GM23248 (cell line): Measurements from ENCODE around the gene POLA1. TPM values are rescaled to one million over a fixed set of nuclear protein-coding genes. Genes with fewer than 3 reads are reported as not detected.
A peak's percentile ranks its signal among the peaks of the same experiment; 100 is the strongest.

Source experiments
- DNase-seq: peaks from one replicate; pipeline ENCODE4 v3.0.0-alpha.2; 2015
- H2AFZ ChIP-seq: fragments of 200-600 bp; sonication (generic); 2 replicates; pipeline ENCODE4 v1.6.1; 2016; ENCODE audit warnings: antibody characterized with exemption
- H3F3A ChIP-seq: fragments of 200-600 bp; sonication (generic); 2 replicates; pipeline ENCODE4 v1.6.1; 2016; ENCODE audit warnings: mild to moderate bottlenecking, antibody characterized with exemption, mixed run types; ENCODE audit not compliant: insufficient read depth
- H3K27ac ChIP-seq: fragments of 200-600 bp; sonication (generic); 2 replicates; pipeline ENCODE4 v1.5.1; 2016; ENCODE audit warnings: mild to moderate bottlenecking
- H3K27me3 ChIP-seq: fragments of 200-600 bp; sonication (generic); replicated peaks from 2 replicates; pipeline ENCODE4 v1.6.1; 2016; ENCODE audit warnings: mild to moderate bottlenecking; ENCODE audit not compliant: insufficient read depth
- H3K36me3 ChIP-seq: fragments of 200-600 bp; sonication (generic); 2 replicates; pipeline ENCODE4 v1.6.1; 2016; ENCODE audit warnings: low read depth, mild to moderate bottlenecking
- H3K4me1 ChIP-seq: fragments of 200-600 bp; sonication (generic); 2 replicates; pipeline ENCODE4 v1.6.1; 2016; ENCODE audit warnings: mild to moderate bottlenecking; ENCODE audit not compliant: insufficient read depth
- H3K4me2 ChIP-seq: fragments of 200-600 bp; sonication (generic); one replicate; pipeline ENCODE4 v1.6.1; 2016; ENCODE audit warnings: mild to moderate bottlenecking; ENCODE audit not compliant: unreplicated experiment
- H3K4me3 ChIP-seq: fragments of 200-600 bp; sonication (generic); 2 replicates; pipeline ENCODE4 v1.5.1; 2016; ENCODE audit warnings: mild to moderate bottlenecking
- H3K79me2 ChIP-seq: fragments of 200-600 bp; sonication (generic); 2 replicates; pipeline ENCODE4 v1.6.1; 2016; ENCODE audit warnings: mild to moderate bottlenecking; ENCODE audit not compliant: insufficient read depth
- H3K9ac ChIP-seq: fragments of 200-600 bp; sonication (generic); 2 replicates; pipeline ENCODE4 v1.6.1; 2016; ENCODE audit warnings: mild to moderate bottlenecking
- H3K9me2 ChIP-seq: fragments of 200-600 bp; sonication (generic); 2 replicates; pipeline ENCODE4 v1.6.1; 2016; ENCODE audit warnings: mixed run types, mild to moderate bottlenecking, moderate library complexity; ENCODE audit not compliant: insufficient read depth
- H3K9me3 ChIP-seq: fragments of 200-600 bp; sonication (generic); one replicate; pipeline ENCODE4 v1.6.1; 2017; ENCODE audit warnings: low read depth
- H4K20me1 ChIP-seq: fragments of 200-600 bp; sonication (generic); 2 replicates; pipeline ENCODE4 v1.6.0; 2016; ENCODE audit not compliant: insufficient read depth
- EZH2 ChIP-seq: fragments of 200-600 bp; sonication (generic); IDR thresholded peaks from 2 replicates; pipeline ENCODE4 v1.6.1; 2018; ENCODE audit warnings: antibody characterized with exemption, mild to moderate bottlenecking; ENCODE audit not compliant: insufficient read depth, poor library complexity, severe bottlenecking
- EZH2phosphoT487 ChIP-seq: fragments of 200-600 bp; sonication (generic); IDR thresholded peaks from 2 replicates; pipeline ENCODE4 v1.6.1; 2018; ENCODE audit warnings: antibody characterized with exemption, moderate library complexity, mild to moderate bottlenecking, low read depth; ENCODE audit not compliant: insufficient read depth
- WGBS, 2 experiments: methylation state at CpG; one replicate each; pipeline ENCODE4 v1.1.6; 2015 to 2017; ENCODE audit warnings: low lambda C conversion rate in 2 of 2, low coverage in 1 of 2; ENCODE audit errors: missing lambda C conversion rate in 2 of 2; 5-methylcytosine and 5-hydroxymethylcytosine counted together
- in situ Hi-C: fragments of 300-500 bp; cut with MboI; formaldehyde crosslinking; loops from 2 replicates; pipeline ENCODE4 v1.15.0; 2020
- polyA plus RNA-seq: library from polyadenylated mRNA; unstranded; fragments of >200 nt; fragmentation: Nextera tagmentation; extraction: Ambion mirVana; gene quantifications from 2 replicates; pipeline ENCODE4 v1.2.1, GENCODE V29; 2016
- total RNA-seq: library from RNA; depleted of rRNA; stranded (reverse); fragments of >200 nt; shearing (Covaris generic); gene quantifications from 2 replicates; pipeline ENCODE4 v1.2.3, GENCODE V29; 2014

The POLA1 gene
- total and polyA plus RNA-seq, 2 experiments from 2014 or later, result 4.1 to 6.7 TPM

- H3K4me1 ChIP-seq, result no peaks in the 10 kb centered on the region
- in situ Hi-C loops, result no loop called here
- no peak for TF ChIP-seq EZH2
- no peak for TF ChIP-seq EZH2phosphoT487
- WGBS, 2 experiments, result 6% methylated on average over 19 of the region's 33 CpGs; no CpG with 5 or more reads in 1 of the 2 experiments
- no peaks in the 10 kb centered on the region for H3K36me3 ChIP-seq
- no peaks in the 10 kb centered on the region for H3K9me2 ChIP-seq
- H3K4me3 ChIP-seq, result 0 out of 2 replicates have a peak overlapping the region, but pooled peaks have one; percentile 18
- H2AFZ ChIP-seq, result no peak overlapping the region
- H3K27me3 ChIP-seq, result peaks cover 23% of the 10 kb centered on the region
- no peak for DNase-seq
- H3K79me2 ChIP-seq, result no peaks in the 10 kb centered on the region
- H3K9me3 ChIP-seq, result no peaks in the 10 kb centered on the region
- H4K20me1 ChIP-seq, result no peaks in the 10 kb centered on the region
- no peak overlapping the region for H3K4me2 ChIP-seq
- H3F3A ChIP-seq, result no peaks in the 10 kb centered on the region
- no peak overlapping the region for H3K9ac ChIP-seq
- no peak overlapping the region for H3K27ac ChIP-seq
These were observed 308.9 kb downstream of the POLA1 start for GRCh38 chrX:25002661-25003020.

GRCh38 chrX:25003066-25003849 is 309.5 kb downstream of the POLA1 start:
- in situ Hi-C loops, result no loop called here
- H3K4me3 ChIP-seq, result 0 out of 2 replicates have a peak overlapping the region, but pooled peaks have one; percentile 18
- no peak overlapping the region for H3K4me2 ChIP-seq

GRCh38 chrX:25004040-25004439 is 310.3 kb downstream of the POLA1 start:
- peaks cover 32% of the 10 kb centered on the region for H3K27me3 ChIP-seq
- no peak overlapping the region for H3K4me3 ChIP-seq
- no peak overlapping the region for H3K27ac ChIP-seq
- H2AFZ ChIP-seq, result no peak overlapping the region
- no peaks in the 10 kb centered on the region for H3K79me2 ChIP-seq
- in situ Hi-C loops, result no loop called here
- no peaks in the 10 kb centered on the region for H3K9me2 ChIP-seq
- no peaks in the 10 kb centered on the region for H3K4me1 ChIP-seq
- H3K4me2 ChIP-seq, result no peak overlapping the region
- DNase-seq, result no peak
- H4K20me1 ChIP-seq, result no peaks in the 10 kb centered on the region
- 48 to 57% methylated on average over 10 of the region's 10 CpGs for WGBS, 2 experiments
- H3K9ac ChIP-seq, result no peak overlapping the region
- TF ChIP-seq EZH2phosphoT487 (no peak), EZH2 (no peak)
- no peaks in the 10 kb centered on the region for H3K9me3 ChIP-seq
- no peaks in the 10 kb centered on the region for H3F3A ChIP-seq
- no peaks in the 10 kb centered on the region for H3K36me3 ChIP-seq

More at GRCh38 chrX:25003066-25003849, 309.5 kb downstream of the POLA1 start:
- Histone ChIP-seq H3K27me3 (peaks cover 29% of the 10 kb centered on the region), H2AFZ (no peak overlapping the region), H3K9ac (no peak overlapping the region), H4K20me1 (no peaks in the 10 kb centered on the region), H3K4me1 (no peaks in the 10 kb centered on the region), H3K9me3 (no peaks in the 10 kb centered on the region), H3K27ac (no peak overlapping the region), H3K9me2 (no peaks in the 10 kb centered on the region), H3K79me2 (no peaks in the 10 kb centered on the region), H3K36me3 (no peaks in the 10 kb centered on the region), H3F3A (no peaks in the 10 kb centered on the region)
- DNase-seq, result no peak
- TF ChIP-seq EZH2phosphoT487 (no peak), EZH2 (no peak)
- WGBS, 2 experiments, result 28 to 63% methylated on average over 17 to 39 of the region's 40 CpGs

GRCh38 chrX:25004485-25005032 is 310.8 kb downstream of the POLA1 start:
- TF ChIP-seq EZH2phosphoT487 (no peak), EZH2 (no peak)
- in situ Hi-C loops, result no loop called here
- Histone ChIP-seq H3K27ac (no peak overlapping the region), H3K79me2 (no peaks in the 10 kb centered on the region), H3F3A (no peaks in the 10 kb centered on the region), H3K27me3 (peaks cover 35% of the 10 kb centered on the region), H3K9me3 (no peaks in the 10 kb centered on the region), H4K20me1 (no peaks in the 10 kb centered on the region), H3K9me2 (no peaks in the 10 kb centered on the region), H2AFZ (no peak overlapping the region), H3K4me3 (no peak overlapping the region; the same call in 1 of the 2 replicates), H3K9ac (no peak overlapping the region), H3K36me3 (no peaks in the 10 kb centered on the region), H3K4me2 (peak overlapping the region; percentile 12), H3K4me1 (no peaks in the 10 kb centered on the region)
- WGBS, 2 experiments, result 2 to 16% methylated on average over 19 to 20 of the region's 59 CpGs
- DNase-seq, result no peak
